ENCODE data around the gene COX10. TPM values are rescaled to one million over a fixed set of nuclear protein-coding genes. Genes with fewer than 3 reads are reported as not detected.

COX10 gene
- total RNA-seq, 2 experiments from 2014 or later = 29.9 to 30.6 TPM

DNA sequence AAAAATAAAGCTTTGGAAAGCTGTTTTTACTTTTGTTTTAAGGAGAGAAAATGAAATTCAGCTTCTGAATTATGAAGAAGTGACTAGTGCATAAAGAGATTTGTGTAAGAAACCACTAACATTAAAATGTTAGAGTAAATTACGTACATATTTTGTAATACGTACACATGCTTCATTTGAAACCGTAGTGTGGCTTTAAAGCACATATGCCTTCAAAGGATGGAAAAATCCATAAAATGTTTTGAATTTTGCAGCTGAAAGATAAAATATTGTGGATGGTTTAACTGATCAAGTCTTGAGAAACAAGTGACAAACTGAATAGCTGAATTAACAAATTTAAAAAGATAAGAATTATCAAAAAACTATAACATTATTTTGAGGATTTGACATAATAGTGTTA, 35.4 kb downstream of the COX10 start:
- peaks cover 31% of the 10 kb centered on the region for H3K36me3 Mint-ChIP-seq (ENCODE audit: low read depth)
- DNase-seq = no peak
- H3K27me3 Mint-ChIP-seq (ENCODE audit: low read depth) = no peaks in the 10 kb centered on the region
- no peak overlapping the region for H3K4me3 Mint-ChIP-seq
- H3K9me3 Mint-ChIP-seq = no peaks in the 10 kb centered on the region
- CTCF ChIA-PET = no interaction called here
- H3K27ac Mint-ChIP-seq = no peak overlapping the region
- intact Hi-C loops (cut with micrococcal nuclease) = no loop called here
- H3K4me1 Mint-ChIP-seq (ENCODE audit: low read depth) = peaks cover 28% of the 10 kb centered on the region

DNA sequence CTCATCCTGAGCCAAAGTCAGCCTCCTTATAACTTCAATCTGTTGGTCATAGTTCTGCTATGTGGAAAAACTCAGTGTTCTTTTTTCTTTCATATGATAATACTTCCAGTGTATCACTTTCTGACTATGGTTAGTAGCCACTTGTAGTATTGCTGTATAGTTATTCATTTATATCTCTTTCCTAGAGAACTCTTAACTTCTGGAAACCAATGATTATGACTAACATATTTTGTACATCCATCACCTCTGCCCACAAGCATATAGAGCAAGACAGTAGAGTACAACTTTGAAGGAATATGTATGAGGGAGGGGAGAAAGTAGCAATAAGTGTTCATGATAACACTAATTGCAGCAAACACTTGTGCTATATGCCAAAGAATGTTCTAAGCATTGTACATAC, 38.6 kb downstream of the COX10 start:
- H3K27ac Mint-ChIP-seq = no peak overlapping the region
- H3K4me1 Mint-ChIP-seq (ENCODE audit: low read depth) = peaks cover 48% of the 10 kb centered on the region
- no peaks in the 10 kb centered on the region for H3K27me3 Mint-ChIP-seq (ENCODE audit: low read depth)
- peaks cover 28% of the 10 kb centered on the region for H3K36me3 Mint-ChIP-seq (ENCODE audit: low read depth)
- no peaks in the 10 kb centered on the region for H3K9me3 Mint-ChIP-seq
- CTCF ChIA-PET = no interaction called here
- no peak for DNase-seq
- H3K4me3 Mint-ChIP-seq = no peak overlapping the region
- intact Hi-C loops (cut with micrococcal nuclease) = loop anchor here (1.0 to 2.0 kb wide), 2 partner anchors 8 to 65 kb away; no protein-coding TSS in a partner anchor

DNA sequence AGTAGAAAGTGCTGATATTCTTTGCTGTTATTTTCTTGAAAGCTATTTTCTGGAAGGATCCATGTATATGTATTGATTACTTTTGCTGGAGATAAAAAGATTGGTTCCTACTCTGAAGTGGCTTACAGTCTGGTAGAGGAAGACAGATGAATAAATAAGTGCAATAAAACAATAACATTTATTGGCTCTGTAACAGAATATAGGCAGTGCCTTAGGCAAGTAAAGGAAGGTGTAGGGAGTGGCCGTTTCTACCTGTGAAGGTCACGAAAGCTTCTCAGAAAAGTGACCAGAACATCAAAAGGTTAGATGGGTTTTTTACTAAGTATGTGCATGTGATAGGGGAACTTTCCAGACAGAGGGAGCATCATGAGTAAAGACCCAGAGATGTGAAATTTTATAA, 43.1 kb downstream of the COX10 start:
- H3K27me3 Mint-ChIP-seq (ENCODE audit: low read depth) = no peaks in the 10 kb centered on the region
- intact Hi-C loops (cut with micrococcal nuclease) = no loop called here
- H3K4me1 Mint-ChIP-seq (ENCODE audit: low read depth) = peaks cover 72% of the 10 kb centered on the region
- H3K4me3 Mint-ChIP-seq = no peak overlapping the region
- H3K27ac Mint-ChIP-seq = no peak overlapping the region
- CTCF ChIA-PET = no interaction called here
- H3K9me3 Mint-ChIP-seq = peaks cover 7% of the 10 kb centered on the region
- H3K36me3 Mint-ChIP-seq (ENCODE audit: low read depth) = peaks cover 31% of the 10 kb centered on the region
- no peak for DNase-seq

DNA sequence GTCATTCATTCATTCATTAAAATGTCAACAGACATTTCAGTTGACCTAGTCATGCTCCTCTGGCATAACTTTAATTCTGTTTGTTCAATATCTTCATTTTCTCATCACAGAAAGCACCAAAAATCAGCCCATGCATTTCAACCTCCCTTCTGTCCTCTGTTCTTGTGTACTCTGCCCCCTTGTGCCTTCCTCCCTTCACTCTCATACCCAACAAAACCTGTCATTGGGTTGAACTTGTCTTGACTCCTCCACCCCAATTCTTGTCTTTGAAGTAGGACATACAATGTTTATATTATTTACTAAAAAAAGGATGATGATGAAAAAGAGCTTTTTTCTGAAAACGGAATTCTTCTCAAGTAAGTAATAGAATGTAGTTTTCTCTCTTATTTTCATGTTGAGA, 43.8 kb downstream of the COX10 start:
- Mint-ChIP-seq H3K36me3 (ENCODE audit: low read depth) (peaks cover 33% of the 10 kb centered on the region), H3K4me3 (no peak overlapping the region), H3K9me3 (peaks cover 7% of the 10 kb centered on the region), H3K4me1 (ENCODE audit: low read depth) (peaks cover 72% of the 10 kb centered on the region), H3K27me3 (ENCODE audit: low read depth) (no peaks in the 10 kb centered on the region), H3K27ac (no peak overlapping the region)
- CTCF ChIA-PET = no interaction called here
- no peak for DNase-seq
- intact Hi-C loops (cut with micrococcal nuclease) = no loop called here

DNA sequence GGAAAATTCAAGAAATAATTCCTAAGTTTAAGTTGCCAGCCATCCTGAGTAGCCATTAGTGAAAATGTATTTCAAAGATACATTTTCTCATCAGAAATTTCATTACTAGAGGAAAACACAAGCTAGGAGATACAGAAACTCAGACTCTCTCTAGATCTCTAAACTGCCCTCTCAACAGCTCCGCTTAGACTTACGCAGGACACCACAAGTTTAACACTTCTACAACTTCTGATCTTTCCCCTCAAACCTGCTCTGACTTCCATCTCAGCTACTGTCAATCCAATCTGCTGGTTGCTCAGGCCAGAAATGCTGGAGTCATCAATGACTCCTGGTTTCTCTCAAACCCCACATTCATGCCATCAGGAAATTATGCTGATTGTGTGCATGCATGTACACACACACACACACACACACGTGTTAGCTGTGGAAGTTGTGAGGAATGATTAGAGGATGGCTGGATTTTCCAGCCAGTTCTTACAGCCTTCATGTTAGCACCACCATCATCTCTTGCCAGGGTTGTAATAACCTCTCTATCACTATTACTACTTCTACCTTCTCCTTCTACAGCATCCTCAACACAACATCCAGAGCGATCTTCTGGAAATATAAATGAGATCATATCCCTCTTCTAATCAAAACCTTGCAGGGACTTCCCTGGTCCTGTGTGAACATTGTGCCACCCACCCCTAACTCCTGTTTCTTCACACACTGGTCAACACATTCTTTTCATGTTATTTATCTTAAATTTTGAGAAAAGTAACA, 47.1 kb downstream of the COX10 start:
- peak; percentile 26 for DNase-seq
- CTCF ChIA-PET = interaction anchor here (0.8 kb wide), 1 partner anchor 279 kb away, joined by 3 read pairs; no protein-coding TSS in a partner anchor
- peaks cover 16% of the 10 kb centered on the region for H3K9me3 Mint-ChIP-seq
- H3K4me3 Mint-ChIP-seq = peak overlapping the region; percentile 9
- intact Hi-C loops (cut with micrococcal nuclease) = loop anchor here (1.0 to 5.0 kb wide), 3 partner anchors 8 to 519 kb away; no protein-coding TSS in a partner anchor
- H3K4me1 Mint-ChIP-seq (ENCODE audit: low read depth) = peaks cover 81% of the 10 kb centered on the region
- H3K36me3 Mint-ChIP-seq (ENCODE audit: low read depth) = peaks cover 46% of the 10 kb centered on the region
- H3K27me3 Mint-ChIP-seq (ENCODE audit: low read depth) = no peaks in the 10 kb centered on the region
- peak overlapping the region; percentile 65 for H3K27ac Mint-ChIP-seq

- Mint-ChIP-seq H3K4me3 (no peak overlapping the region), H3K9me3 (peaks cover 16% of the 10 kb centered on the region), H3K36me3 (ENCODE audit: low read depth) (peaks cover 50% of the 10 kb centered on the region), H3K27ac (peak overlapping the region; percentile 96), H3K27me3 (ENCODE audit: low read depth) (no peaks in the 10 kb centered on the region), H3K4me1 (ENCODE audit: low read depth) (peaks cover 88% of the 10 kb centered on the region)
- peak; percentile 37 for DNase-seq
- intact Hi-C loops (cut with micrococcal nuclease) = loop anchor here (1.0 to 5.0 kb wide), 10 partner anchors 17 to 522 kb away; partner anchors contain the start of gene COX10
- CTCF ChIA-PET = interaction anchor here (1.0 kb wide), 1 partner anchor 12 kb away, joined by 3 read pairs; no protein-coding TSS in a partner anchor
These were observed 49.6 kb downstream of the COX10 start for GRCh38 chr17:14118951-14119350.

- CTCF ChIA-PET = no interaction called here
- Mint-ChIP-seq H3K36me3 (ENCODE audit: low read depth) (peaks cover 49% of the 10 kb centered on the region), H3K4me3 (peak overlapping the region; percentile 8), H3K4me1 (ENCODE audit: low read depth) (peaks cover 92% of the 10 kb centered on the region), H3K27me3 (ENCODE audit: low read depth) (no peaks in the 10 kb centered on the region), H3K9me3 (peaks cover 16% of the 10 kb centered on the region), H3K27ac (peak overlapping the region; percentile 96)
- intact Hi-C loops (cut with micrococcal nuclease) = loop anchor here (1.0 to 5.0 kb wide), 10 partner anchors 17 to 522 kb away; partner anchors contain the start of gene COX10
- peak; percentile 39 for DNase-seq
These were observed 50.2 kb downstream of the COX10 start for GRCh38 chr17:14119546-14119945.

DNA sequence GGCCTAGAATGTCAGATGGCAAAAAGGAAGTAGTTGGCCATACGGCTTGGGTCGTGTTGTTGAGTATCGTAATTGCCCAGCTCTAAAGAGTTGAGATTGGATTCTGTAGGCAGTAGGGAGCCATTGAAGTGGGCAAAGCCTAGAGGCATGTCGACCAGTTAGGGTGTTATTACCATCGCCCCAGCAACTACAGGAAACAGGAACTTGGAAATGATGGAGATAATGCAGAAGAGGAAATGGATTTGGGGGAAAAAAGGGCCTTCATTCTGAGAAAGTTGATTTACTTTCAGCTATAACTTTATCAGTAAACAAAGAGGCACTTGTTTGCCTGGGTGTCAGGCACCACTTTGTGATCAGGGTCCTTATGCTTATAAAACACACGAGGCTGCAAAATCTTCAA, 52.6 kb downstream of the COX10 start:
- Mint-ChIP-seq H3K9me3 (peaks cover 9% of the 10 kb centered on the region), H3K27ac (peak overlapping the region; percentile 9), H3K27me3 (ENCODE audit: low read depth) (no peaks in the 10 kb centered on the region), H3K4me1 (ENCODE audit: low read depth) (peaks cover 80% of the 10 kb centered on the region), H3K4me3 (peak overlapping the region; percentile 25), H3K36me3 (ENCODE audit: low read depth) (peaks cover 32% of the 10 kb centered on the region)
- no peak for DNase-seq
- CTCF ChIA-PET = no interaction called here
- intact Hi-C loops (cut with micrococcal nuclease) = no loop called here

- Mint-ChIP-seq H3K4me1 (ENCODE audit: low read depth) (peaks cover 62% of the 10 kb centered on the region), H3K27ac (peak overlapping the region; percentile 21), H3K27me3 (ENCODE audit: low read depth) (no peaks in the 10 kb centered on the region), H3K4me3 (peak overlapping the region; percentile 13), H3K36me3 (ENCODE audit: low read depth) (peaks cover 26% of the 10 kb centered on the region), H3K9me3 (peaks cover 9% of the 10 kb centered on the region)
- DNase-seq = no peak
- intact Hi-C loops (cut with micrococcal nuclease) = no loop called here
- CTCF ChIA-PET = no interaction called here
These were observed 54.4 kb downstream of the COX10 start for GRCh38 chr17:14123619-14124278.

- H3K4me3 Mint-ChIP-seq = no peak overlapping the region
- H3K27me3 Mint-ChIP-seq (ENCODE audit: low read depth) = no peaks in the 10 kb centered on the region
- peaks cover 55% of the 10 kb centered on the region for H3K4me1 Mint-ChIP-seq (ENCODE audit: low read depth)
- peaks cover 6% of the 10 kb centered on the region for H3K9me3 Mint-ChIP-seq
- H3K36me3 Mint-ChIP-seq (ENCODE audit: low read depth) = peaks cover 20% of the 10 kb centered on the region
- intact Hi-C loops (cut with micrococcal nuclease) = no loop called here
- H3K27ac Mint-ChIP-seq = peak overlapping the region; percentile 13
- DNase-seq = no peak
- CTCF ChIA-PET = interaction anchor here (0.7 kb wide), 1 partner anchor 78 kb away, joined by 4 read pairs; no protein-coding TSS in a partner anchor
These were observed 55.5 kb downstream of the COX10 start for GRCh38 chr17:14124854-14125253.

GRCh38 chr17:14125518-14126137, 56.3 kb downstream of the COX10 start:
- Mint-ChIP-seq H3K4me3 (no peak overlapping the region), H3K27me3 (ENCODE audit: low read depth) (no peaks in the 10 kb centered on the region), H3K27ac (no peak overlapping the region), H3K4me1 (ENCODE audit: low read depth) (peaks cover 48% of the 10 kb centered on the region), H3K9me3 (no peaks in the 10 kb centered on the region), H3K36me3 (ENCODE audit: low read depth) (peaks cover 14% of the 10 kb centered on the region)
- intact Hi-C loops (cut with micrococcal nuclease) = no loop called here
- DNase-seq = no peak
- CTCF ChIA-PET = interaction anchor here (0.7 kb wide), 1 partner anchor 78 kb away, joined by 4 read pairs; no protein-coding TSS in a partner anchor

- Mint-ChIP-seq H3K4me1 (ENCODE audit: low read depth) (peaks cover 26% of the 10 kb centered on the region), H3K36me3 (ENCODE audit: low read depth) (peaks cover 6% of the 10 kb centered on the region), H3K9me3 (no peaks in the 10 kb centered on the region), H3K27me3 (ENCODE audit: low read depth) (no peaks in the 10 kb centered on the region), H3K27ac (no peak overlapping the region), H3K4me3 (no peak overlapping the region)
- intact Hi-C loops (cut with micrococcal nuclease) = no loop called here
- no peak for DNase-seq
- CTCF ChIA-PET = interaction anchor here (1.1 to 2.7 kb wide), 2 partner anchors 33 to 168 kb away, joined by 3 to 6 read pairs; partner anchors contain the start of gene HS3ST3B1
These were observed 63.8 kb downstream of the COX10 start for GRCh38 chr17:14133104-14133503.
